CD4-positive, alpha-beta T cell treated with Interleukin-15 for 1 hour (primary cell): ENCODE data around the gene CRLF1.

Source experiments
- DNase-seq: peaks from one replicate; pipeline ENCODE4 v3.0.0-alpha.2; 2020

Gene CRLF1

GRCh38 chr19:18636183-18636968 is 29.8 kb upstream of the CRLF1 start:
- DNase-seq = peak; percentile 98

GRCh38 chr19:18635831-18636182 is 29.2 kb upstream of the CRLF1 start:
- no peak for DNase-seq

GRCh38 chr19:18634612-18635297 is 28.2 kb upstream of the CRLF1 start:
- no peak for DNase-seq

GRCh38 chr19:18633321-18633720 is 26.7 kb upstream of the CRLF1 start:
- DNase-seq = no peak

GRCh38 chr19:18629166-18630088 is 22.8 kb upstream of the CRLF1 start:
- no peak for DNase-seq

- no peak for DNase-seq
Observed at GRCh38 chr19:18626906-18627305, 20.3 kb upstream of the CRLF1 start.

GRCh38 chr19:18620902-18621301 is 14.3 kb upstream of the CRLF1 start:
- no peak for DNase-seq

- DNase-seq = no peak
Observed at GRCh38 chr19:18620311-18620710, 13.7 kb upstream of the CRLF1 start.

GRCh38 chr19:18618236-18618635 is 11.6 kb upstream of the CRLF1 start:
- no peak for DNase-seq

- no peak for DNase-seq
Observed at GRCh38 chr19:18617562-18617961, 11.0 kb upstream of the CRLF1 start.

GRCh38 chr19:18616023-18616422 is 9.4 kb upstream of the CRLF1 start:
- DNase-seq = no peak

- DNase-seq = no peak
Observed at GRCh38 chr19:18613589-18614234, 7.1 kb upstream of the CRLF1 start.

GRCh38 chr19:18612772-18613588 is 6.4 kb upstream of the CRLF1 start, which contains the start of gene TMEM59L:
Gene TMEM59L, plus strand, starts transcription at chr19:18612870. Its CDS starts 89 bp downstream, at chr19:18612959.
- peak; percentile 46 for DNase-seq

GRCh38 chr19:18612051-18612771 is 5.6 kb upstream of the CRLF1 start:
- no peak for DNase-seq

- DNase-seq = no peak
Observed at GRCh38 chr19:18611327-18612050, 4.9 kb upstream of the CRLF1 start.

- no peak for DNase-seq
Observed at GRCh38 chr19:18610556-18611326, 4.1 kb upstream of the CRLF1 start.

- no peak for DNase-seq
Observed at GRCh38 chr19:18610245-18610555, 3.6 kb upstream of the CRLF1 start.

GRCh38 chr19:18609717-18610051 is 3.1 kb upstream of the CRLF1 start:
- no peak for DNase-seq

GRCh38 chr19:18608805-18609716 is 2.5 kb upstream of the CRLF1 start:
- DNase-seq = no peak
